ENCODE measurements around the gene MRTO4.
"Not testable (repeated sequence)": the region's sequence is repeated elsewhere in the genome, so short reads cannot be mapped to it uniquely, and the experiment has no call there.

Gene MRTO4

GRCh38 chr1:19270343-19270730 lies 18.7 kb downstream of the MRTO4 start:
- DNase-seq (ENCODE audit: low read depth), result not testable (repeated sequence)

GRCh38 chr1:19272064-19272463 lies 20.5 kb downstream of the MRTO4 start:
- DNase-seq (ENCODE audit: low read depth), result no peak

GRCh38 chr1:19273106-19273843 lies 21.7 kb downstream of the MRTO4 start:
- DNase-seq (ENCODE audit: low read depth), result no peak

- DNase-seq (ENCODE audit: low read depth), result not testable (repeated sequence)
Observed at GRCh38 chr1:19273844-19274531, 22.4 kb downstream of the MRTO4 start.

- no peak for DNase-seq (ENCODE audit: low read depth)
Observed at GRCh38 chr1:19274636-19275035, 23.0 kb downstream of the MRTO4 start.

DNA sequence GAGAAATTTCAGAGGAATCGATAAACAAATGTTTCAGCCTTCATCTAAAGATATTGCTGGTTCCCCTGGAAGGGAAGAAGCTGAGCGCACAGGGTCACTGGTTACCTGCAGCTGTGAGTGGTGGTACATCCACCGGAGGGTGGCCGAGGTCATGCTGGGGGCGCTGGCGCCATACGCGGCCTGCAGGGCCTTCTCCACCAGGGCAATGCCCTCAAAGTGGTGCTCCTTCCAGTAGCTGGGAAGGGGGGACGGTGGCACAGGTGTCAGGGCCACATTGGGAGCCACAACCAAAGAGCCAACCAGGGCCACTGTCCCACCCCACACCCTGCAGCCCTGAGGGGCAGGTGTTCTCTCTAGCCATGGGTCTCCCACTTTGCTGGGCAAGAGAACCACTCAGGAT lies 32.3 kb downstream of the MRTO4 start:
- DNase-seq (ENCODE audit: low read depth), result no peak

GRCh38 chr1:19284881-19285280 lies 33.3 kb downstream of the MRTO4 start:
- no peak for DNase-seq (ENCODE audit: low read depth)

DNA sequence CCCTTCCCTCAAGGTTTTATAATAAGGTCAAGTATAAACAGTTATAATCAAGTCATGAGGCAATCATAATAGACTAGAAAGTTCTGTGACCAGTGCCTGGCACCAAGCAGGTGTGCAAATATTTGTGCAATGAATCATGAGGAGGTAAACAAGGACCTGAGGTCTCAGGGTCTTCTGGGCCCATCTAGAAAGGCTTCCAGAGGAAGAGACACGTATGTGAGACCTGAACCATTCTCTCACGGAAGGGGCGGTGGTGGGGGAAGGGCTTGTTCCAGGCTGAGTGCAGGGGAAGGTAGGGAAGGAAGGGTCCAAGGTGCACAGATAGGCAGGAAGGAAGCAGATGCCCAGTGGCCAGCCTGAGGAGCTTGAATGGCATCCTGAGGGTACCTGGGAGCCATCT lies 33.8 kb downstream of the MRTO4 start:
- DNase-seq (ENCODE audit: low read depth), result not testable (repeated sequence)

DNA sequence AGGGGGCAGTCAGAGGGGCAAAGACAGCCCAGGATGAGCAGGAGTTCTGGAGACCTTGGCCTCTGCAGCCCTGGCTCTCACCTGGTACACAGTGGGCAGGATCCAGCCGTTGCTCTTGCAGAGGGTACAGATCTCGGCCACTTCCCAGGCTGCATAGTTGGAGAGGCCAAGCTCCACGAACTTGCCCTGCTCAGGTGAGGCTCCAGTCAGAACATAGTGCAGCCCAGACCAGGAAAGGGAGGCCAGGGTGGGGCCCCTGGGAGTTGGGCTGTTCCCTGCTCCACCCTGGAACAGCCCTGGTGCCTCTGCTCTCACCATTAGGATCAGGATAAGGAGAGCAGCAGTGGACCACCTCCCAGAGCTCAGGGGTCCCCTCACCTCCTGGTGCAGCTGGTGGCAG lies 34.2 kb downstream of the MRTO4 start:
- DNase-seq (ENCODE audit: low read depth), result not testable (repeated sequence)

DNA sequence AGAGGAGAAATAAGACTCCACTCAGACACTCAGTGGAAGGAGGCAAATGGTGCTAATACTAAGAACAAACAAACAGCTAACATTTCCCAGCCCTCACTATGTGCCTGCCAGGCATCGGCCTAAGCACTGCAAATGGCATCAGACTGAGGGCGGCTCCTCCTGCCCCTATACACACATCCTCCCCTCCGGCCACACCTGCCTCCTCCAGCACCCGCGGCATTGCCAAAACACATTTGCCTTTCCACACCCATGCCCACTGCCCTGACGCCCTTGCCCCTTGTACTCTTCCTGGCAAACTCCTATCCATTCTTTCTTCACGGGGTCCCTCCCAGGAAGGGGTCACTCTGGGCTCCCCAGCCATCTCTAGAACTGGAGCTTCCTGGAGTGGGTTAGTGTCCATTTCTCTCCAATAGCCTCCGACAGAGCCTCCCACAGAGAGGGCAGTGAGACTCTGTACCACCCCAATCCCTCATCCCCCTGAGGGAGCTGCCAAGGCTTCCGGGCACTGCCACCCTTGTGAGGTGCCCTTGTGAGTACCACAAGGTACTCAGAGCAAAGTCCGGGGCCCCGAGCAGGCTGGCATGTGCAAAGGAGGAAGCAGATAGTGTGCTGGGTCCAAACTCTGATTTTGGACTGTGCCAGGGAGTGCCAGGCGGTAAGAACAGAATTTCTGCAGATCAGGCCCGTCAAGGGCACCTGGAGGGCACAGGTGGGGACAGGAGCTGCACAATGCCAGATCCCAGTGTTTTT lies 36.0 kb downstream of the MRTO4 start:
- DNase-seq (ENCODE audit: low read depth), result no peak

GRCh38 chr1:19288324-19289241 lies 37.0 kb downstream of the MRTO4 start, which contains the start of gene AKR7A3:
AKR7A3 (minus strand) TSS chr1:19288770; CDS start chr1:19288709, 61 bp downstream.
- DNase-seq (ENCODE audit: low read depth), result peak; percentile 23

DNA sequence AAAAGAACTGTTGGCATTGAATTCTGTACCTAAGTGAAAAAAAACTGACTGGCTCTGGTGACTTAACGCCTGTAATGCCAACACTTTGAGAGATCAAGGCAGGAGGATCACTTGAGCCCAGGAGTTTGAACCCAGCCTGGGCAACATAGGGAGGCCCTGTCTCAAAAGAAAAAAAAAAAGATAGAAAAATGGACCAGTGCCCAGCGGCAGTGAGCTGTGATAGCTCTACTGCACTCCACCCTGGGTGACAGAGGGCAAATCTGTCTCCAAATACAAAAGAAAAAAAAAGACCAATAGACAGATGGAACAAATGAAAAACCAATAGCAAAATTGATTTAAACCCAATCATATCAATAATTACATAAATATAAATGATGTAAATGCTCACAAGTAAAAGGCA lies 37.6 kb downstream of the MRTO4 start:
- no peak for DNase-seq (ENCODE audit: low read depth)

DNA sequence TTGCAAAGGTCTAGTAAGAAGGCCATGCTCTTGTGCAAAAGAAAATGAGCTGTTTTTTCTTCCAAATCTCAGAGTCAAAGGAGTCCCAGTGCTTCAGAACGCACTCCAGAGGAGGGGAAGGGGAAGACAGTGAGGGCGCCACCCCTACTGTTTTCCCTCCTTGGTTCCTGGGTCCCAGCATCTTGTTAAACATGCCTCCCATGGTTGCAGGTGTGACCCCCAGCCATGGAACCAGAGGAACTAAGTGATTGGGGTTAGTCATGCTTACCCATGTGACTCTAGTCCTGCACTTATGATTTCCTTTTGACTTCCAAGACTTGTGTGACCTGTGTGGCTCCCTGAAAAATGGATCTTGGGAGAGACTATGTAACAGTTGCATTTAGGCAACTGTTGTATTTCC lies 43.0 kb downstream of the MRTO4 start:
- no peak for DNase-seq (ENCODE audit: low read depth)

DNA sequence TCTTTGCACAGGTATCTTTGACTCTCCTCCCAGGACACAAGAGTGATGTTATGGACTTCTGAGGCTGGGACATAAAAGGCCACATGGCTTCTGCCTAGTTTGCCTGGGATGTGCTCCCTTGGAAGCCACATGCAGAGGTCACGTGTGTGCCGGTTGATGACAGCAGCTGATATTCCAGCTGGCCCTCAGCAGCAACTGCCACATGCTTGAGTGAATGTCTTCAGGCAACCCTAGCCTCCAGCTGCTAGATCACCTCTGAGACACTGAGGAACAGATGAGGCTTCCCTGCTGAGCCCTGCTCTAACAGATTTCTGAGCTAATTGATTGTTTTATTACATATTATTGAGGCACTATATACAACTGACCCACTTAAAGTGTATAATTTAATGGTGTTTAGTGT lies 48.6 kb downstream of the MRTO4 start:
- no peak for DNase-seq (ENCODE audit: low read depth)

GRCh38 chr1:19304081-19304480 lies 52.5 kb downstream of the MRTO4 start:
- DNase-seq (ENCODE audit: low read depth), result not testable (repeated sequence)

DNA sequence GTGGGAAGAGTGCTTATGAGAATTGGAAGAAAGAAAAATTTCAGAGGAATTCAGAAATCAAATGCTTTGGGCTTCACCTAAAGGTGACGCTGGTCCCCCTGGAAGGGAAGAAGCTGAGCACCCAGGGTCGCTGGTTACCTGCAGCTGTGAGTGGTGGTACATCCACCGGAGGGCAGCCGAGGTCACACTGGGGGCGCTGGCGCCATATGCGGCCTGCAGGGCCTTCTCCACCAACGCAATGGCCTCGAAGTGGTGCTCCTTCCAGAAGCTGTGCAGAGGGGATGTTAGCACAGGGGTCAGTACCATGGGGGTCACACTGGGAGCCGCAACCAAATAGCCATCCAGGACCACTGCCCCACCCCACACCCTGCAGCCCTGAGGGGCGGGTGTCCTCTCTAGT lies 54.3 kb downstream of the MRTO4 start:
- no peak for DNase-seq (ENCODE audit: low read depth)

GRCh38 chr1:19306941-19307340 lies 55.3 kb downstream of the MRTO4 start:
- DNase-seq (ENCODE audit: low read depth), result no peak

GRCh38 chr1:19307794-19308508 lies 56.3 kb downstream of the MRTO4 start:
- no peak for DNase-seq (ENCODE audit: low read depth)

DNA sequence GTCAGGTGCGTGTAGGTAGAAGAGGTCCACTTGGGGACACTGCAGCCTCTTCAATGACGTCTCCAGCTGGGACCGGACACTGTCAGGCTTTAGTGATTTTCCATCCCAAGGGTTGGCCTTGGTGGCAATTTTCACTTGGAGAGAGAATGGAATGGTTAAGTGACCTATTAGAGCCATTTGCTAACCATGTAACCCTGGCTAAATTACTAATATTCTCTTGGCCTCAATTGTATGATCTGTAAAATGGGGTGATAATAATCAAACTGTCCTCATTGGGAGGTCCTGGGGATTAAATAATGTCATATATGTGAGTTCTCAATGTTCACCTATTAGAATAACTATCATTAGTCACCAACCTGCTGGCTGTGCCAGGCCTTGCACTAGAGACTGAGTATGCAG lies 56.9 kb downstream of the MRTO4 start:
- DNase-seq (ENCODE audit: low read depth), result no peak

- no peak for DNase-seq (ENCODE audit: low read depth)
Observed at GRCh38 chr1:19309123-19309813, 57.7 kb downstream of the MRTO4 start.
